Colonic mucosa (tissue), 4 donors: Measurements from ENCODE around the gene SH3TC1. TPM values are rescaled to one million over a fixed set of nuclear protein-coding genes. Genes with fewer than 3 reads are reported as not detected.

Experiments used
- DNase-seq: peaks from one replicate; pipeline ENCODE4 v3.0.0-alpha.2; 2020
- H3K27ac ChIP-seq: fragments of 200-600 bp; one replicate; pipeline ENCODE4 v1.8.0; 2021
- H3K27me3 ChIP-seq: fragments of 200-600 bp; one replicate; pipeline ENCODE4 v1.8.0; 2021
- H3K36me3 ChIP-seq: fragments of 200-600 bp; one replicate; pipeline ENCODE4 v1.8.0; 2021
- H3K4me1 ChIP-seq: fragments of 200-600 bp; one replicate; pipeline ENCODE4 v1.8.0; 2021; ENCODE audit warnings: mild to moderate bottlenecking
- H3K4me3 ChIP-seq: fragments of 200-600 bp; one replicate; pipeline ENCODE4 v1.8.0; 2021
- H3K9ac ChIP-seq, 2 donors: one replicate each; pipeline ENCODE4 v1.7.0; 2013; ENCODE audit warnings: control low read depth in 2 of 2, low read depth in 2 of 2, low read length in 2 of 2
- H3K9me3 ChIP-seq: fragments of 200-600 bp; one replicate; pipeline ENCODE4 v1.8.0; 2021
- intact Hi-C: fragments of 100-400 bp; cut with DNase I; formaldehyde crosslinking; loops from one replicate; pipeline ENCODE4 v1.14.1; 2022
- total RNA-seq, 2 donors: library from RNA; stranded (reverse); fragmentation: NEBNext Ultra II Directional in 1 of 2; extraction: Animal tissue kit (Norgen Biotek cat#: 25700) in 1 of 2; gene quantifications; one replicate each; pipeline ENCODE4 v1.2.1, GENCODE V29; 2021
- TF ChIP-seq, protein P1 (sequence below): fragments of 200-600 bp; IDR thresholded peaks from one replicate; pipeline ENCODE4 v1.8.0; 2022; ENCODE audit warnings: antibody characterized with exemption, mild to moderate bottlenecking
- donor health status: healthy.
- donor health status: DM: no; HTN: no; CAD: no.
- donor health status: DM: no; HTN: no; CAD: no.

Gene SH3TC1
- total RNA-seq, 2 donors from 2014 or later = 10.8 to 22.5 TPM

DNA sequence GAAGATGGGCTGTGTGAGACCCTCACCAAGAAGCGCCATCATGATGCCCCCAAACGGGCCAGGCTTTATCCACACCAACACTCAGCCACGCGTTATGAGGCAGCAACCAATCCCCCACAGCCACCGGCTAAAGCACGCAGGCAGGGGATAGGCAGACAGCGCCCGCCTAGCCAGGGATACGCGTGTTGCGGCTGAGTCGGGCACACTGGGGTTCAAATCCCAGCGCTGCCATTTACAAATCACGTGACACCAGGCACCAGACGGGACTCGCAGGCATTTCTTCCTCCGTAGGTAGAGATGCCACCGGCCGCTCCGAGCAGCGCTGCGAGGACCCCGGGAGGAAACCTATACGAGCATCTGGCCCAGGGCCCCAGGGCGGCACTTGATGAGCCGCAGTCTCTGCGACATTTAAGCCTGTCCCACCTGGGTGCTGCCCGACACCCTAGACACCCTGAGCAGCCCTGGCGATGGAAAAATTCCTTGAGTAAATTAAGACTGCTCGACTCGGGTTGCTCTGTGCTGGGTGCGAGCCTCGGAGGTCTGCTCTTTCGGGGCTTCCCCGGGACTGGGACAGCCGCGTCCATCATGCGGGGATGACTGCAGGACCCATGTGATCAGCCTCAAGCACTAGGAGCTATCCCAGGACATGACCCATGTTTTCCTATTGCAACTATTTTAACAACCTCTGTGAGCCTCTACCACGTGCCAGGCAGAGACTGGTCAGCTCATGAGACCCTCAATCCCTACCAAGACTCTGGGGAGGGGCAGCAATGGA is 46.8 kb upstream of the SH3TC1 start:
- Histone ChIP-seq H3K4me3 (no peak overlapping the region), H3K36me3 (no peaks in the 10 kb centered on the region), H3K27ac (no peak overlapping the region), H3K27me3 (no peaks in the 10 kb centered on the region), H3K9ac (no peak overlapping the region), H3K4me1 (no peaks in the 10 kb centered on the region), H3K9me3 (no peaks in the 10 kb centered on the region)
- TF ChIP-seq, protein P1, sequence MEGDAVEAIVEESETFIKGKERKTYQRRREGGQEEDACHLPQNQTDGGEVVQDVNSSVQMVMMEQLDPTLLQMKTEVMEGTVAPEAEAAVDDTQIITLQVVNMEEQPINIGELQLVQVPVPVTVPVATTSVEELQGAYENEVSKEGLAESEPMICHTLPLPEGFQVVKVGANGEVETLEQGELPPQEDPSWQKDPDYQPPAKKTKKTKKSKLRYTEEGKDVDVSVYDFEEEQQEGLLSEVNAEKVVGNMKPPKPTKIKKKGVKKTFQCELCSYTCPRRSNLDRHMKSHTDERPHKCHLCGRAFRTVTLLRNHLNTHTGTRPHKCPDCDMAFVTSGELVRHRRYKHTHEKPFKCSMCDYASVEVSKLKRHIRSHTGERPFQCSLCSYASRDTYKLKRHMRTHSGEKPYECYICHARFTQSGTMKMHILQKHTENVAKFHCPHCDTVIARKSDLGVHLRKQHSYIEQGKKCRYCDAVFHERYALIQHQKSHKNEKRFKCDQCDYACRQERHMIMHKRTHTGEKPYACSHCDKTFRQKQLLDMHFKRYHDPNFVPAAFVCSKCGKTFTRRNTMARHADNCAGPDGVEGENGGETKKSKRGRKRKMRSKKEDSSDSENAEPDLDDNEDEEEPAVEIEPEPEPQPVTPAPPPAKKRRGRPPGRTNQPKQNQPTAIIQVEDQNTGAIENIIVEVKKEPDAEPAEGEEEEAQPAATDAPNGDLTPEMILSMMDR = no peak
- no peak for DNase-seq
- intact Hi-C loops = no loop called here

DNA sequence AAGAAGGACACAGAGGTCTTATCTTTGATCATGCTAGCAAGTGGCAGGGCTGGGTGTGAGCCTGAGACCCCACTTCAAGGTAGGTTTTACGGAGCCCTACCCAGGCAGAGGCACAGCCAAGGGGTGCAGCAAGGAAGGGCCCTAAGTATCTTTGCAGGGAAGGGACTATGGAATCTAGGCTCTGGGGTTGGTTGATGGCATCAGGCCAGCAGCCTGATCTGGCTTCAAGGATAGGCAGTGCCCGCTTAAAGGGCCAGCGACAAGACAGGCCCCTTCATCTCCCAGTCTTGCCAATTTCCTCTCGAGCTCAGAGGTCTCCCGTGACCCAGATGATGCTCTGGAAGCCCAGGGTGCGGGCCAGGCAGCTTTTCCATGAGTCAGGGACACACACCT is 46.2 kb upstream of the SH3TC1 start:
- no peaks in the 10 kb centered on the region for H3K36me3 ChIP-seq
- H3K9ac ChIP-seq = no peak overlapping the region
- TF ChIP-seq, protein P1 = no peak
- no peak overlapping the region for H3K27ac ChIP-seq
- DNase-seq = no peak
- intact Hi-C loops = no loop called here
- peaks cover 4% of the 10 kb centered on the region for H3K27me3 ChIP-seq
- no peaks in the 10 kb centered on the region for H3K4me1 ChIP-seq
- H3K4me3 ChIP-seq = no peak overlapping the region
- no peaks in the 10 kb centered on the region for H3K9me3 ChIP-seq

DNA sequence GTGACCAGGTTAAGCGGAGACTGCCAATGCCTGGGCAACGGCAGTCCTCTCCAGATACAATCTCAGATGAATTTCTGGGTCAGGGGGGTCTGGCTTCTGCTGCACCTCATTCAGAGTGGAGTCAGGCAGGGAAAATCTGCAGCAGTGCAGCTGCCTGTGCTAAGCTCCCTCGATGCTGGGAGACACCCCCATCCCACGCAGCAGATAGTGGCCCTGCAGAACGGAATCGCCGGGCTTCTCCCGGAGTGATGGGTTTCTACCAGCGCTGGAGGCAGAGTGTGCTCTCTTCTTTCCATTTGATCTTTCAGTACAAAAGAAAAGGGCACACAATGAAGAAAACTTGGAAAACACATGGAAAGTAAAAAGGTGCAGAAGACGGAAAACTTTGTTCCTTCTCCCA is 45.6 kb upstream of the SH3TC1 start:
- intact Hi-C loops = no loop called here
- no peaks in the 10 kb centered on the region for H3K9me3 ChIP-seq
- no peak overlapping the region for H3K4me3 ChIP-seq
- H3K4me1 ChIP-seq = no peaks in the 10 kb centered on the region
- H3K27ac ChIP-seq = no peak overlapping the region
- H3K36me3 ChIP-seq = no peaks in the 10 kb centered on the region
- peaks cover 7% of the 10 kb centered on the region for H3K27me3 ChIP-seq
- TF ChIP-seq, protein P1 = no peak
- no peak for DNase-seq
- H3K9ac ChIP-seq = no peak overlapping the region

DNA sequence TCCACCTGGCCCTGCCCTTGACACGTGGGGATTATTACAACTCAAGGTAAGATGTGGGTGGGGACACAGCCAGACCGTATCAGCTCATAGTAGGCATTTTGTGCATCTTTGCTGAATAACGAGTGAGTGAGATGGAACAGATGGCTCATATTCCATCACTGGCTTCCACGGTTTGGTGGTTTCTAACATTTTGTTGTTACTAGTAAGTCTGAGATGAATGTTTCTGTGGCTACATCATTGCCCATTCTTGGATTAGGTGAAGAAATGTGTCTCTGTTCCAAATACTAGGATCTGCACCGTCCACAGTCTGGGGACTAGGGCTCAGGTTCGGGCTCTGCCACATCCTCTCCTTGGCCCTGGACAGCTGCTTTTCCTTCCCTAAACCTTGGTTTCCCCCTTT is 44.0 kb upstream of the SH3TC1 start:
- Histone ChIP-seq H3K27me3 (peaks cover 7% of the 10 kb centered on the region), H3K9me3 (no peaks in the 10 kb centered on the region), H3K27ac (no peak overlapping the region), H3K36me3 (no peaks in the 10 kb centered on the region), H3K9ac (no peak overlapping the region), H3K4me3 (no peak overlapping the region), H3K4me1 (peaks cover 7% of the 10 kb centered on the region)
- intact Hi-C loops = no loop called here
- DNase-seq = no peak
- TF ChIP-seq, protein P1 = no peak

DNA sequence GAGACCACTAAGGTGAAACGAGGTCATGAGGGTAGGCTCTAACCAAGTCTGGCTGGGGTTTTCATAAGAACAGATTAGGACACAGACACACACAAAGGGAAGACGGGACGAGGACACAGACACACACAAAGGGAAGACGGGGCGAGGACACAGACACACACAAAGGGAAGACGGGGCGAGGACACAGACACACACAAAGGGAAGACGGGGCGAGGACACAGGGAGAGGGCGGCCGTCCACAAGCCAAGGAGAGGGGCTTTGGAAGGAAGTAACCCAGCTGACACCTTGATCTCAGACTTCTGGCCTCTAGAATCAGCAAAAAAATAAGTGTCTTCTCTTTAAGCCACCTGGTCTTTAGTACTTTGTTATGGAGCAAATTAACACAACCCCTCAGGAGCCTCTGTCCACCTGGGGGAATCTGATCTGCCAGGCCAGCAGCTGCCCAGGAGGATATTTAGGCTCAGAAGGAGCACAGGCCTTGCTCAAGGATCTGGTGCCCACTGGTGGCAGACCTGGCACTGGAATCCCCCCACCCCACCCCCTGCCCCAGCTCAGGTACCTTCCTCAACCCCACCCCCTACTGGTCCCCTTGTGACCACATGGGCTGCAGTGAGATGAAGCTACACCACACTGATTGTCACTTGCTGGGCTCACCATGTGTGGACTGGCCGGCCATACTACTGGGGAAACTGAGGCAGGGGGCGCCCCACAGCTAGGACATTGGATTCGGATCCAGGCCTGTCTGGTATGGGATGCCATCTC is 43.2 kb upstream of the SH3TC1 start:
- TF ChIP-seq, protein P1 = no peak
- Histone ChIP-seq H3K4me1 (peaks cover 7% of the 10 kb centered on the region), H3K36me3 (no peaks in the 10 kb centered on the region), H3K27me3 (peaks cover 7% of the 10 kb centered on the region), H3K4me3 (no peak overlapping the region), H3K27ac (no peak overlapping the region), H3K9me3 (no peaks in the 10 kb centered on the region), H3K9ac (no peak overlapping the region)
- no peak for DNase-seq
- intact Hi-C loops = no loop called here
